ENCODE measurements around the gene ATG12.
A peak's percentile ranks its signal among the peaks of the same experiment; 100 is the strongest.
"Not testable (repeated sequence)": the region's sequence is repeated elsewhere in the genome, so short reads cannot be mapped to it uniquely, and the experiment has no call there.

The ATG12 gene

GRCh38 chr5:115841382-115842088 lies at the start of gene ATG12, which contains the start of gene AP3S1:
Gene ATG12 (minus strand): TSS chr5:115841565. CDS start chr5:115841552, 13 bp downstream.
Gene AP3S1 (plus strand): TSS chr5:115841935. CDS start chr5:115842038, 103 bp downstream.
- Mint-ChIP-seq H3K4me1 (peaks cover 27% of the 10 kb centered on the region), H3K27ac (peak within 1 kb of the TSS; percentile 99), H3K27me3 (no peaks in the 10 kb centered on the region), H3K4me3 (peak within 1 kb of the TSS; percentile 95), H3K36me3 (peaks cover 3% of the 10 kb centered on the region), H3K9me3 (no peaks in the 10 kb centered on the region)
- peak; percentile 82 for ATAC-seq (ENCODE audit: low read depth)
- peak; percentile 92 to 96 for DNase-seq (ENCODE audit: low spot score in 2 of 2)

GRCh38 chr5:115888027-115888426 lies 46.7 kb upstream of the ATG12 start:
- Mint-ChIP-seq H3K9me3 (no peaks in the 10 kb centered on the region), H3K4me1 (no peaks in the 10 kb centered on the region), H3K27me3 (no peaks in the 10 kb centered on the region), H3K36me3 (peaks cover 15% of the 10 kb centered on the region), H3K4me3 (no peak overlapping the region), H3K27ac (no peak overlapping the region)
- no peak for ATAC-seq (ENCODE audit: low read depth)
- DNase-seq (ENCODE audit: low spot score in 2 of 2) = no peak

DNA sequence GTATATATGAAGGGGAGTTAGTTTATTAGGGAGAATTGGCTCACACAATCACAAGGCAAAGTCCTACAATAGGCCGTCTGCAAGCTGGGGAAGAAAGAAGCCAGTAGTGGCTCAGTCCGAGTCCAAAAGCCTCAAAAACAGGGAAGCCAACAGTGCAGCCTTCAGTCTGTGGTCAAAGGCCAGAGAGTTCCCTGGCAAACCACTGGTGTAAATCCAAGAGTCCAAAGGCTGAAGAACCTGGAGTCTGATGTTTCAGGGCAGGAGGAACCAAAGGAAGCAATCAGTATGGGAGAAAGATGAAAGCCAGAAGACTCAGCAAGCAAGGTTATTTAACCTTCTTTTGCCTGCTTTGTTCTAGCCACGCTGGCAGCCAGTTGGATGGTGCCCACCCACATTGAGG lies 43.8 kb upstream of the ATG12 start:
- not testable (repeated sequence) for H3K27me3 Mint-ChIP-seq; H3K4me3 Mint-ChIP-seq; H3K27ac Mint-ChIP-seq; DNase-seq (ENCODE audit: low spot score in 2 of 2); ATAC-seq (ENCODE audit: low read depth); H3K9me3 Mint-ChIP-seq; H3K4me1 Mint-ChIP-seq
- peaks cover 26% of the 10 kb centered on the region for H3K36me3 Mint-ChIP-seq

DNA sequence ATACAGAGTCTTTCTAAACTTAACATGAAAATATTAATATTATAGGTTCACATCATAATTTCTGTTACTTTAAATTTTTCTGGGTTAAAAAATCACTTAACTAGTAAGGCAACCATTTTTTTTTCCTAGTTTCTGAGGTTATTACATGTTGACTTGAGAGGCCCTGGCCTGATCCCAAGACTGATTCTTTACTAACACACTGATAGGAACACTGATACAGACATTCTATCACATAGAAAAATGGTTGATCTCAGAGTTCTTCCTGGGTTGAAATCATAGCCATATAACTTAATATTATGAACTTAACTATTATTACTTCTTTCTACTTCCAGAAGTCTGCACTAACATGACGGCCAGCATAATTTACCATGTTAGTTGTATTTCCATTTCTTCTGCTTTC lies 43.3 kb upstream of the ATG12 start:
- no peak overlapping the region for H3K4me3 Mint-ChIP-seq
- H3K27ac Mint-ChIP-seq = no peak overlapping the region
- no peaks in the 10 kb centered on the region for H3K27me3 Mint-ChIP-seq
- peaks cover 3% of the 10 kb centered on the region for H3K9me3 Mint-ChIP-seq
- ATAC-seq (ENCODE audit: low read depth) (no peak), DNase-seq (ENCODE audit: low spot score in 2 of 2) (no peak)
- H3K4me1 Mint-ChIP-seq = peaks cover 5% of the 10 kb centered on the region
- H3K36me3 Mint-ChIP-seq = peaks cover 29% of the 10 kb centered on the region

DNA sequence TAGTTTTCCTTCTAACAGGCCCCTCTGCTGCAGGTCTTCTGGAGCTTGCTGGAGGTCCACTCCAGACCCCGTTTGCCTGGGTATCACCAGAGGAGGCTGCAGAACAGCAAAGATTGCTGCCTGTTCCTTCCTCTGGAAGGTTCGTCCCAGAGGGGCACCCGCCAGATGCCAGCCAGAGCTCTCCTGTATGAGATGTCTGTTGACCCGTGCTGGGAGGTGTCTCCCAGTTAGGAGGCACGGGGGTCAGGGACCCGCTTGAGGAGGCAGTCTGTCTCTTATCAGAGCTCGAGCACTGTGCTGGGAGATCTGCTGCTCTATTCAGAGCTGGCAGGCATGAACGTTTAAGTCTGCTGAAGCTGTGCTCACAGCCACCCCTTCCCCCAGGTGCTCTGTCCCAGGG lies 41.1 kb upstream of the ATG12 start:
- H3K36me3 Mint-ChIP-seq = peaks cover 46% of the 10 kb centered on the region
- ATAC-seq (ENCODE audit: low read depth) = not testable (repeated sequence)

GRCh38 chr5:115877342-115877741 lies 36.0 kb upstream of the ATG12 start:
- not testable (repeated sequence) for ATAC-seq (ENCODE audit: low read depth)

More for the DNA sequence above, 41.1 kb upstream of the ATG12 start:
- not testable (repeated sequence) for H3K4me1 Mint-ChIP-seq; H3K27ac Mint-ChIP-seq; H3K4me3 Mint-ChIP-seq; DNase-seq (ENCODE audit: low spot score in 2 of 2); H3K27me3 Mint-ChIP-seq; H3K9me3 Mint-ChIP-seq

GRCh38 chr5:115875447-115875846 lies 34.1 kb upstream of the ATG12 start:
- H3K27me3 Mint-ChIP-seq = no peaks in the 10 kb centered on the region
- H3K27ac Mint-ChIP-seq = no peak overlapping the region
- ATAC-seq (ENCODE audit: low read depth) (no peak), DNase-seq (ENCODE audit: low spot score in 2 of 2) (no peak)
- no peak overlapping the region for H3K4me3 Mint-ChIP-seq
- H3K4me1 Mint-ChIP-seq = peaks cover 7% of the 10 kb centered on the region
- H3K9me3 Mint-ChIP-seq = peaks cover 2% of the 10 kb centered on the region
- peaks cover 55% of the 10 kb centered on the region for H3K36me3 Mint-ChIP-seq

More at GRCh38 chr5:115877342-115877741, 36.0 kb upstream of the ATG12 start:
- H3K27me3 Mint-ChIP-seq; H3K4me3 Mint-ChIP-seq; DNase-seq (ENCODE audit: low spot score in 2 of 2); H3K27ac Mint-ChIP-seq; H3K4me1 Mint-ChIP-seq; H3K9me3 Mint-ChIP-seq: not testable (repeated sequence)
- H3K36me3 Mint-ChIP-seq = peaks cover 60% of the 10 kb centered on the region

DNA sequence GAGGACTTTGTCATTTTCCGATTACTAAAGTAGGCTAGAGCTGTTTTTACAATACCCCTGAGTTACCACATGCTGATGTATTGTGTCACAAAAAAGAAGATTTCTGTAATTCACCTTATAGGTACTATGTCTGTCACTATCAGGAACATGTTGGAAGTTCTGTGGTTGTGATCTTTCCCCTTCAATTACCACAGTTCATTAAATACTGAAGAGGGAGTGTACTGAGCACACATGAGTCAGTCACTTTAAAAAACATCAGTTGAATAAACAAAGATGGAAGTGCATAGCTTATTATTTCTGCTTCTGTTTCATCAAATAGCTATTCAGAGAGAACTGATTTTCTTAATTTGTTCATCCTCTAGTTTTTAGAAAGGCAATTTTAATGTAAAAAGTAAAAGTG lies 32.0 kb upstream of the ATG12 start:
- no peaks in the 10 kb centered on the region for H3K9me3 Mint-ChIP-seq
- no peak for DNase-seq (ENCODE audit: low spot score in 2 of 2)
- no peak overlapping the region for H3K4me3 Mint-ChIP-seq
- peaks cover 45% of the 10 kb centered on the region for H3K36me3 Mint-ChIP-seq
- H3K4me1 Mint-ChIP-seq = no peaks in the 10 kb centered on the region
- no peak for ATAC-seq (ENCODE audit: low read depth)
- no peaks in the 10 kb centered on the region for H3K27me3 Mint-ChIP-seq
- no peak overlapping the region for H3K27ac Mint-ChIP-seq

GRCh38 chr5:115872447-115872846 lies 31.1 kb upstream of the ATG12 start:
- DNase-seq (ENCODE audit: low spot score in 2 of 2) = no peak
- ATAC-seq (ENCODE audit: low read depth) = no peak
- no peaks in the 10 kb centered on the region for H3K27me3 Mint-ChIP-seq
- no peak overlapping the region for H3K4me3 Mint-ChIP-seq
- H3K27ac Mint-ChIP-seq = no peak overlapping the region
- H3K9me3 Mint-ChIP-seq = no peaks in the 10 kb centered on the region
- H3K36me3 Mint-ChIP-seq = peaks cover 38% of the 10 kb centered on the region
- no peaks in the 10 kb centered on the region for H3K4me1 Mint-ChIP-seq

DNA sequence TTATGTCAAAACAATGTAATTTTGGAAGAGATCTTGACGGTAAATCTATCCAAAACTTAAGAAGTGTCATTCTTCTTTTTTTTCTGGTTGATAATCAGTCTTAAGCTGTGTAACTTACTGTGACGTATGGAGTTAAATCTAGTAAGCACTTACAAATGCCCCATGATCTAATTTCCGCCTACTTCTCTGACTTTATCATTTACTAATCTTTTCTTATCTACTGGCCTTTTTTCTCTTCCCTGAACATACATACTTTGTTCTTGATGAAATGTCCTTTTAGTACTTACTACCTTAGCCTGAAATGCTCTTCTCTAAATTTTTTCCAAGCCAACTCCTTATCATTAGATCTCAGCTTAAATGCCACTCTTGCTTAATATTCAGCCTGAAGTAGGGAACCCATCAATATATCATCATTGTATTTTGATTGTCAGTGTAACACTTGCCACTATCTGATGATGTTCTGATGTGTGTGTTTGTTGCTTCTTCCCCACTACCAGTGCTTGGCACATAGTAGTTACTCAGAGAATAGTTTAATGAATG lies 28.0 kb upstream of the ATG12 start:
- H3K27me3 Mint-ChIP-seq = no peaks in the 10 kb centered on the region
- peaks cover 23% of the 10 kb centered on the region for H3K36me3 Mint-ChIP-seq
- no peak overlapping the region for H3K4me3 Mint-ChIP-seq
- no peaks in the 10 kb centered on the region for H3K9me3 Mint-ChIP-seq
- DNase-seq (ENCODE audit: low spot score in 2 of 2) = no peak
- no peak overlapping the region for H3K27ac Mint-ChIP-seq
- peaks cover 9% of the 10 kb centered on the region for H3K4me1 Mint-ChIP-seq
- ATAC-seq (ENCODE audit: low read depth) = no peak

DNA sequence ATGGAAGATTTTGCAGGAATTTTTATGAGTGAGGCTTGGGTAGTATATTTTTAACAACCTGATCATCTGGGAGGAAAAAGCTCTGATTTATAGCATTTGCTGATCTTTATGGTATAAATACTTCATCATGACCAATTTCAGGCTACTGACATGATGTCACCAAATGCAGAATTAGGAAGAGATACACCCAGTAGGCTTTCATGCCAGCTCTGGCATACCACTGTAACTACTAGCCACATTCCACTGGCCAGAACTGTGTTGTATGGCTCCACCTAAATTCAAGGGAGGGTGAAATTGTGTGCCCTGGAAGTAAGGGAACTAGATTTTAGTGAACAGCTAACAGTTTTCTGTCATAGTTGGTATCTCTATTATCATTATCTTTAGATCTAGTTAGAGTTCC lies 18.0 kb upstream of the ATG12 start:
- no peaks in the 10 kb centered on the region for H3K27me3 Mint-ChIP-seq
- no peak overlapping the region for H3K4me3 Mint-ChIP-seq
- peaks cover 30% of the 10 kb centered on the region for H3K4me1 Mint-ChIP-seq
- peaks cover 2% of the 10 kb centered on the region for H3K9me3 Mint-ChIP-seq
- no peak overlapping the region for H3K27ac Mint-ChIP-seq
- H3K36me3 Mint-ChIP-seq = peaks cover 13% of the 10 kb centered on the region
- DNase-seq (ENCODE audit: low spot score in 2 of 2) (no peak), ATAC-seq (ENCODE audit: low read depth) (no peak)

DNA sequence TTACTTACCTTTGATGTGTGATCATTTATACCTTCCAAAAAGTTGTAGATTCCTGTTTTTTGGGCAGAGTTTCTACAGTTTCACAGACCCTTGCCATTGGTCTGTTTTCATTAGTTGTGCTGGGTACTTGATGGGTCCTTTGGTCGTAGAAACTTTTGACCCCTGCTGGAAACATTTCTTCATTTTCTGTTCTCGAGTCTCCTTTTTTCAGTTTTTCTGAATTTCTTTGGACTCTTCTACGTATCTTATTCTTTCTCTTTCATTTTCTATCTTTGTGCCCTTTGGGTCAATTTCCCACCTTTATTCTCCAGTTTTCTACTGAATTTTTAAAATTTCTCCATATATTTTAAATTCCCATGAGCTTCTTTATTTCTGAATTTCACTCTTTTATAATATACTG lies 17.0 kb upstream of the ATG12 start:
- H3K4me3 Mint-ChIP-seq = peak overlapping the region; percentile 25
- DNase-seq (ENCODE audit: low spot score in 2 of 2) (no peak), ATAC-seq (ENCODE audit: low read depth) (no peak)
- no peak overlapping the region for H3K27ac Mint-ChIP-seq
- peaks cover 16% of the 10 kb centered on the region for H3K36me3 Mint-ChIP-seq
- peaks cover 6% of the 10 kb centered on the region for H3K9me3 Mint-ChIP-seq
- H3K4me1 Mint-ChIP-seq = peaks cover 30% of the 10 kb centered on the region
- H3K27me3 Mint-ChIP-seq = no peaks in the 10 kb centered on the region

DNA sequence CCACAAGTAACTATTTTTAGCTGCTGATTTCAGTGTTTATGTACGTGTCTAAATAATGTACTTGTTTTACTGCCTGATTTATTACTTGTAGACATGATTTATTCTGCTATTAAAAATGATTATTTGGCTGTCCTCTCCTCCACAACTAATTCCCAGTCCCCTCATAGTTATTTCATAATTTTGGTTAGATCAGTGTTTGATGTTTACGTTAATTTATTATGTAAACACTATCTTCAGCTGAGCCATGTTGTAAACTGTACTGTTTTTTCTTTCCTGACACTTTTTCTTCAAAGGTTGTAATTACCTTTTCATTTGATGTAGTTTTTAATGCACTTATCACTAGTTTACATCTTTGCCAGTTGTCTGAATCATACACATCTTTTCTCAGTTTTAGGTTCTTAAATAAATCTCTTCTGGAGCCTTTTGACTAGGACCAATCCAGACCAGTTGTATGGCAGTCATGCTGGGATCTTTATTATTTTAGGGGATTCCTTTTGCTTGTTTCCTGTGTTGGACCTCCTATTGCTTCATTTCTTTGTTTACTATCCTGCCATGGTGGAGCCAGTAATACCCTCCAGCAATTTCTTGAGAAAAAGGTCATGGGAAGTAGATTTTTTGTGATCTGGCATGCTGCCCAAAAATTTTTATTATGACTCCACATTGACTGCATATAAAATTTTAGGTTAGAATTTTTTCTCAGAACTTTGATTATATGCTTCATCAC lies 16.4 kb upstream of the ATG12 start:
- Mint-ChIP-seq H3K27me3 (no peaks in the 10 kb centered on the region), H3K36me3 (peaks cover 21% of the 10 kb centered on the region), H3K27ac (no peak overlapping the region), H3K9me3 (peaks cover 9% of the 10 kb centered on the region), H3K4me3 (no peak overlapping the region), H3K4me1 (peaks cover 30% of the 10 kb centered on the region)
- ATAC-seq (ENCODE audit: low read depth) (no peak), DNase-seq (ENCODE audit: low spot score in 2 of 2) (no peak)

DNA sequence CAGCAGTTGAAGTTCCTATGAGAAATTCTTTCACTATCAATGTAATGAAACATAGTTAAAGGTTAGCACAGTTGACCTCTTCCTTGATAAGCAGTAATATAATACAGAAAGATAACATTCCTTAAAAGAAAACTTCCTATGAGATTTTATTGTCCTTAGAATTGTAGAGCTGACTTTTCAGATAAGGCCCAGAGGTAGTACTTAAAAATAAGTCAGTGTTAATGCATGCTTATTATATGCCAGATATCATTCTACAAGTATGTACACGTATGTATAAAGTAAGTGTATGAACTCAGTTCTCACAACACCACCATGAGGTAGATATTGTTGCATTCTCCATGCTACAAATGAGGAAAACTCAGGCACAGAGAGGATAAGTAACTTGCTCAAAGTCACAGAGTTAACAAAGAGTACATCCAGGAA lies 15.7 kb upstream of the ATG12 start:
- ATAC-seq (ENCODE audit: low read depth) = no peak

More for the DNA sequence above, 15.7 kb upstream of the ATG12 start:
- H3K36me3 Mint-ChIP-seq = peaks cover 21% of the 10 kb centered on the region
- H3K4me1 Mint-ChIP-seq = peaks cover 30% of the 10 kb centered on the region
- no peak overlapping the region for H3K4me3 Mint-ChIP-seq
- no peaks in the 10 kb centered on the region for H3K27me3 Mint-ChIP-seq
- H3K9me3 Mint-ChIP-seq = peaks cover 9% of the 10 kb centered on the region
- no peak overlapping the region for H3K27ac Mint-ChIP-seq
- no peak for DNase-seq (ENCODE audit: low spot score in 2 of 2)
